HG03469 (cell line): ENCODE results near the gene CRYZL1.
"Not testable (repeated sequence)": the region's sequence is repeated elsewhere in the genome, so short reads cannot be mapped to it uniquely, and the experiment has no call there.

Experiments used
- ATAC-seq: cut with Tn5 transposase; IDR thresholded peaks from one replicate; pipeline ENCODE4 v1.9.1; 2021; ENCODE audit warnings: mild to moderate bottlenecking, moderate library complexity, moderate number of reproducible peaks; ENCODE audit not compliant: unreplicated experiment

The CRYZL1 gene

DNA sequence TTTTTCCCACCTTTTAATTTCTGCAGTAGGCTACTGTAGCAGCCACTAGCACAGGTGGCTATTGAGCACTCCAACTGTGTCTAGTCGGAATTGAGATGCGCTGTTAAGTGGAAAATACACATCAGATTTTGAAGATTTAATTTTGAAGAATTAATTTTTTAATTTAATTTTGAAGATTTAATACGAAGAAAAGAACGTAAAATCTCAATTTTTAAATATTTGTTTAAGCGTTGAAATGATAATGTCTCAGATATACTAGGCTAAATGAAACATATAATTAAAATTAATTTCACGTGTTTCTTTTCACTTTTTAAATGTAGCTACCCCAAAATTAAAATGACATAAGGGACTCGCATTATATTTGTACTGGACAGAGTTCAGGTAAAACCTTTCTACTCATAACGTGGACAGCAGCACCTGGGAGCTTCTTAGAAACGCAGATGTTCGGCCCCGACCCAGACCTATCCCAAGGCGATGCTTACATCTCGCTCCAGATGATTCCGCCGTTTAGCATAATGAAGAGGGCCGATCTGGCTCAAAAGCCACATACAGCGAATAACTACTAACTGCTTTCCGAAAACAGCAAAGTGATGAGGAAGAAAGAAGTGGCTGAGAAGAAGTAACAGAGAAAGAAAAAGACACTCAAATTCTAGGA lies 717 bp downstream of the CRYZL1 start:
- no peak for ATAC-seq

DNA sequence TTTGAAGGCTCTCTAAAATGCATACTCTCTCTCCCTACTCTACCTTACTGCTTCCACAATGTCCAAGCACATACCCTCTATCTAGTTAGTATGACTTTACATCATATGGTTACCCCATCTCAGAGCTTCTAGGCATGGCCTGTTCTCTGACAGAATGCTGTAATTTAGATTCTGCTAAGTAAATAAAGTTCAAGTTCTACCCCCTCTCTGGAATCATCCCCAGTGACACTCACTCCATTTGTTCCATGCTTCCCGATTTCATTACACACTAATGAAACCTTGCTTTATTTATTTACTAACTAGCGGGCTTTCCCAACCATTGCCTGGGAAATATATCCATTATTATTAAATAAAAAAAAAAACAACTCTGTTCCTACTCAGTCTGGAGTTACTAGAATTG lies 7.3 kb downstream of the CRYZL1 start:
- ATAC-seq, result no peak

DNA sequence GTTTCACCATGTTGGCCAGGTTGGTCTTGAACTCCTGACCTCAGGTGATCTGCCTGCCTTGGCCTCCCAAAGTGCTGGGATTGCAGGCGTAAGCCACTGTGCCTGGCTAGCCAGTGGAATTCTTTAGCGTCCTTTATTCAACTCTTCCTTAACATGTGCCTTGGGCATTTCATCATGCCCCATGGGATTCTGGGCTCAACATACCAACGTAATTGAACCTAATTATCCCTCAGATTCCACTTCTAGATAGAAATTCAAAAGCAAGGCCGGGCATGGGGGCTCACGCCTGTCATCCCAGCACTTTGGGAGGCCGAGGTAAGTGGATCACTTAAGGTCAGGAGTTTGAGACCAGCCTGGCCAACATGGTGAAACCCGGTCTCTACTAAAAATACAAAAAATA lies 15.4 kb downstream of the CRYZL1 start:
- not testable (repeated sequence) for ATAC-seq

DNA sequence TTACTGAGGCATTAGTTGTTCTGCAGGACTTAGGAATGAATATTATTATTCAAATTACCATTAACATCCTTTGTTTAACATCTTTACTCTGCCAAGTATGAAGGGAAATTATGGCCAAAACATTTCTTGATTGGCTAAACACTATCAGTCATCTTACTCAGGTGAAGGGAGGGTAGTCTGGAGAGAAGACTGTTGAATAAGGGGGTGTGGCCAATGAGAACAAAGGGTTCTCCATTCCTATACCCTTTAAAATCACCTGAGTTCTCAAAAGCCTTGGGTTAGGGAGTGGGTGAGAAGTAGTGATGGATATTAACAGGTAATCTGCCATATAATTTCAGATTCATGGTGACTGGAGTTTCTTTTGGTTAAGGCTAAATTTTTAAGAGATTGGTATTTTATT lies 19.3 kb downstream of the CRYZL1 start:
- no peak for ATAC-seq

DNA sequence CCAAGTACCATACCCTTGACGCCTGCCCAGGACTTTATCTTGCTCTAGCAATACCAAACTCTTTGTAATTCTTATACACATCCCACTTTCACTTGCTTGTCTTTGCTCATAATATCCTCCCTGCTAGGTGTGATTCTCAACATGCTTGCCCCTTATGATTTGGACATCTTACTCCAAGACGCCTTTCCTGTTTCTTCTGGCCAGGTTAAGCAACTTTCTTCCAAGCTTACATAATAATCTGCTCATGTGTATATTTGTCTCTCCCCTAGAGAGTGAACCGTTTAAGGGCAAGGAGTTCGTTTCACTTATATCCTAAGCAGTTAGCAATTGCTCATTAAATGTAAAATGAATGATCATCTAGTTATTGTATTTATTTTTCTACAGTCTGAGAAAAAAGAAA lies 21.8 kb downstream of the CRYZL1 start:
- ATAC-seq, result no peak

DNA sequence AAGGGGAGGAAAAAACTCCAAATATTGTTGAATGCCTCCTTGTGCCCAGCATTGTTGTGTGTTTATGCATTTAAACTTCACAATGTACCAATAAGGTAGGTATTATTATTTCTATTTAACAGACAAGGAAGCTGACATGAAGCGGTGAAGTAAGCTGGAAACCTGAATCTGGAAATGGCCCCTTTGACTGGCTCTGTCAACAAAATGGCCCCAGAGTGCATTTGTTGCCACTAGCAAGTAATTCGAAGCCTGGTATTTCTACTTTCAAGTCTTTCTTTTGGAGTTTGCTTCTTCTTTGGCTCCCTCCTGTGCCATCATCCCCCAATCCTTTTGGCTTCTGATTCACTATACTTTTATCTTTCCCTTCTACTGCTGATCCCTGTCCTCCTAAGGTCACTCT lies 23.1 kb downstream of the CRYZL1 start:
- ATAC-seq, result no peak

DNA sequence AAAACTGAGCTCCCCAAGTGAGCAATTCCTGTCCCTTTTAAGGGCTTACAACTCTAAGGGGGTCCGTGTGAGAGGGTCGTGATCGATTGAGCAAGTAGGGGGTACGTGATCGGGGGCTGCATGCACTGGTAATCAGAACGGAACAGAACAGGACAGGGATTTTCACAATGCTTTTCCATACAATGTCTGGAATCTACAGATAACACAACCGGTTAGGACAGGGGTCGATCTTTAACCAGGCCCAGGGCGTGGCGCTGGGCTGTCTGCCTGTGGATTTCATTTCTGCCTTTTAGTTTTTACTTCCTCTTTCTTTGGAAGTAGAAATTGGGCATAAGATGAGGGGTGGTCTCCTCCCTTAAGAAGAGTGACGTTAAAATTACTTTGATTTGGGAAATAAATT lies 24.0 kb downstream of the CRYZL1 start:
- ATAC-seq, result not testable (repeated sequence)

DNA sequence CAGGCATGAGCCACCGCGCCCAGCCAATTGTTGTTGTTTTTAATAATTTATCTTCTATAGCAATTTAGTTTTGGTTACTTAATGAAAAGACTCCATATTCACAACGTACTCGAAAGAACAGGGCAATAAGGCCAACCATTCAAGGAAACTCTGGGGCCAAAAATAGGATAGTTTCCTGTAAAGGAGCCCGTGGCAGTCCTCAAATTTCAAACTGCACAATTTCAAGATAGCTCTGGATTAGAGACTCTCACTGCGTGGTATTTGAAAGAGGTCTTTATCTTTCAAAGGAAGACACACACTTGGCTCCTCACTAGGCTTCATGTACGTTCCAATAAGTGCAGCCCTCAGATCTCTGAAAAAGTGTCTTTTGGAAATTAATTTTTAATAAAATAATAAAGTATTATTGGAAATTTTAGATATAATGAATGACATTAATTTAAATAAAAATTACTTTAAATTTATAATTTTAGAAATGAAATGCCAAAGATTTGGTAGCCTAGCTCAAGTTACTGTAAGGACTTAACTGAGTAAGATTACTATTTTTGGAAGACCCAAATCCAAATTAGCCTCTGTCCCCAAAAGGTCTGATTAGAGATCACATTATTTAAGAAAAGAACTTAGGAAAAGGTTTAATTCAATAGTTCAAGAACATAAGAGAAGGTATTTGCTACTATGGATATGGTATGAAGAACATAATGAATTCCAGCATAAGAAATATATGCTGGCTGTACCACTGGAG lies 30.4 kb downstream of the CRYZL1 start:
- ATAC-seq, result no peak

DNA sequence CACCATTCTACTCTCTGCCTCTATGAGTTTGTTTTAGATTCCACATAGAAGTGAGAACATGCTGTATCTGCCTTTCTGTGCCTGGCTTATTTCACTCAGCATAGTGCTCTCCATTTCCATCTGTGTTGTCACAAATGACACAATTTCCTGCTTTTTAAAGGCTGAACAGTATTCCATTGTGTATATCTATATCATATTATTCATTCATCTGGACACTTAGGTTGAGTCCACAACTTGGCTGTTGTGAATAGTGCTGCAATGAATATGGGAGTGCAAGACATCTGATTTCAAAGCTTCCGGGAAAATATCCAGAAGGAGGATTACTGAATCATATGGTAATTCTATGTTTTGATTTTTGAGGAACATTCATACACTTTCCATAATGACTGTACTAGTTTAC lies 33.0 kb downstream of the CRYZL1 start:
- ATAC-seq, result no peak

DNA sequence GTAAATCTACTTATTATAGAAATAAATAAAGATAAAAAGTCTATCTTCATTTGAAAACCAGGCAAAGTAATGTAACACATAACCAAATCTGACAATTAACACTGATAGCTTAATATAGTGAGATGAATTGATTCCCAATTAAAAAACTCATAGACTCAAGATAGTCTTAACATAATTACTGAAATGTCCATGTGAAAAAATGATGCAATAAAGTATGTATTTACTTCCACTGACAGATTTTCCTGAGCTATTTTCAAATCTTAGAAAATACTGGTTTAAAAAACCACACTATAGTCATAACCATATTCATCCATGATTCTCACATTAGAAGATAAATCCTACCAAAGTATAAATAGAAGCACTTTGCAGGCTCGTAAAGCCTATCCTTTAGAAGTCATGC lies 43.5 kb downstream of the CRYZL1 start:
- no peak for ATAC-seq

DNA sequence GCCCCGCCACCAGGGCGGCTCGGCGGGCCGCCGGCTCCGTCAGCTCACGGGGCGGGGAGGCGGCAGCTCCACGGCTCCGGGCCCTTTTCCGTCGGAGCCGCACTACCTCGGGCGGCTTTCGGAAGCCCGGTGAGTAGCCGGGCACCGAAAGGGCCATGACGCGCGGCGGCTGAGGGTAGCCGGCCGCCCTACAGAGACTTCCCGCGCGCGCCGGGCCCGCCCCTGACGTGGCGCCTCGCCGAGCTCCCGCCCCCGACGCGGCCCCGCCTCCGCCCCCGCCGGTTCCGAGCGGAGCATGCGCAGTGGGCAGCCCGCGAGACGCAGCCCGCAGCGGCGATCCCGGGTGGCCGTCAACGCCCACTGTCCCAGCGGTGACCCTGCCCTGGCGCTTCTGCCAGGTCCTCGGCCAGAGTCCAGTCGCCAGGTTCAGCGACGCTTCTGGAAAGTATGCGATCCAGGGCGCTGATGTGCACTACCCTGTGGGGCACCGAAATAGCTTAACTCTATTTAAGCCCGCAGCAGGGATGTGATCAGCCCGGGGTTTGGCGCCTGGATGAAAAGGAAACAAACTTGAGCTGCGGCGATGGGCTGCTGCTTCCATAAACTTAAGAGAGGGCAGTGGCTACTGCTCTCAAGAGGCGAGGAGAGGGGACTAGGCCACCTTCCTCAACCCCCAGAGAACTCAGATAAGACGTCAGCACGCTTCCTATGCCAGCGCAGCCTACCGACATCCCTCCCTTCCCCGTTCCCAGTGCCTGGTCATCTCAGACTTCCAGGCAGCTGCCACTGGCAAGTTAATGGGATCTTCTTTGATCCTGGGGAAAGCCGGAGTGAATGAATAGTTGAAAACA lies 52.8 kb downstream of the CRYZL1 start, which contains the start of gene DONSON:
TSS of gene DONSON (minus strand) at position 200 of the 851 bp plus-strand sequence. CDS start at position 157, 43 bp downstream.
- ATAC-seq, result peak; percentile 67

DNA sequence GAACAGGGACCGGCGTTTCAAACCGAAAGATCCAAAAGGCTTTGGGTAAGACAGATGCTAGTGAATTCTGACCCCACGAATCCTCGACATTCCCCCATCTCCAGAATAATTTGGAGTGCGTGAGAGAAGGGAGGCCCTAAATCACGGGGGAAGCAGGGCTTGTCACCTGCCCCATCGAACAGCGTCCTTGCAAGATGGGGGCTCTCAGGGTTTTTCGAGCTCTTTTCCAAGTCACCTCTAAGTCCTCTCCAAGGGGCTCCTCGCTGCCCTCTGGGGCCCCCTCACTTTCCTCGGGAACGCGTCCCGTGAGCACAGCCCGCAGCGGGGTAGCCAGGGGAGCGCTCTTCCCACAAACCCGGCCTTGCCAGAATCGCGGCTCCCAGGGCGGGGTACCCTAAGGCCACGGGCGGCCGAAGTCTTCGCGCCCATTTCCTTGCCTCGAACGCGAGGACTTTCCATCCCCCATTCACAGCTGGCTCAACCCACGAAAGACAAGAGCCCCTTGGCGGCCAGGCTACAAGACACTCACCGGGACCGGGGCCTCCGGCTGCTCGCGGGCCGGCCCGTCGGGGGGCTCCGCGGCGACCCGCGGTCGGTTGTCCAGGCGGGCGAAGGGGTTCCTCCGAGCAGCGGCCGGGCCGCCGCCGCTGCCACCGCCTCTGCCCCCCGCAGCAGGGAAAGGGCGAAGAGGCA lies 53.6 kb downstream of the CRYZL1 start:
- no peak for ATAC-seq

DNA sequence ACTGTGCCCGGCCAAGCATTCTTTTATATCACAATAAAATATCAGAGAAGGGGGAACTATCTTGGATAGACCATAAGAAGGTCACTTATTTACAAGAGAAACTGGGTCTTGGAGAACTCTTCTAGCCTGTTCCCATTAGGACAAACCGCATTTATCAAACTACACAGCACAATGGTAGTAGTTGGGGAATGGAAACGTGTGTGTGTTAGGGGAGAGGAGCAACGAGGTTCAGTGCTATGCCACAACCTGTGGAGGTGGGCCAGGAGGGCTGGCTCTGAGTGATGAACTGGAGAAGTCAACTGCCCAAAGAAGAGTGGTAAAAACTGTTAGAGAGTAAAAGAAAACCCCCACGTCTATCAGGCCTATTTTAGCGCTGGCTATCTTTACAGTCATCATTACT lies 54.6 kb downstream of the CRYZL1 start:
- no peak for ATAC-seq

DNA sequence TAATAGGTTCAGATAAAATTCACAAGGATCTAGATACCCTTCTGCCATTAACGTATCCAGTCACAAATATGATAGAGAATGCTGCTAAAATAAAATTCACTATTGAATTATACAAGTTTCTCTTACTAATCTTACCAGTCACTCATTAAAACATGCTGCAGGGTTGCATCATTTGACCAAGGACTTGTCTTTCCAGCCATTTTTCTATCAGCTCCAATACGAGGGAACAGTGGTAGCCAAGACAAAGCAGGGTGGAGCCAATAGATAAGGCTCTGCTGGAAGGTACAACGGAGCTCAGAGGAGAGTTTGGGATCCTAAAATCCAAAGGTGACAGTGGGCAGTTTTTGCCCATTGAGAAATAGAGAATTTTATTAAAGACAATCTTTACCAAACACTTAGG lies 57.1 kb downstream of the CRYZL1 start:
- no peak for ATAC-seq

DNA sequence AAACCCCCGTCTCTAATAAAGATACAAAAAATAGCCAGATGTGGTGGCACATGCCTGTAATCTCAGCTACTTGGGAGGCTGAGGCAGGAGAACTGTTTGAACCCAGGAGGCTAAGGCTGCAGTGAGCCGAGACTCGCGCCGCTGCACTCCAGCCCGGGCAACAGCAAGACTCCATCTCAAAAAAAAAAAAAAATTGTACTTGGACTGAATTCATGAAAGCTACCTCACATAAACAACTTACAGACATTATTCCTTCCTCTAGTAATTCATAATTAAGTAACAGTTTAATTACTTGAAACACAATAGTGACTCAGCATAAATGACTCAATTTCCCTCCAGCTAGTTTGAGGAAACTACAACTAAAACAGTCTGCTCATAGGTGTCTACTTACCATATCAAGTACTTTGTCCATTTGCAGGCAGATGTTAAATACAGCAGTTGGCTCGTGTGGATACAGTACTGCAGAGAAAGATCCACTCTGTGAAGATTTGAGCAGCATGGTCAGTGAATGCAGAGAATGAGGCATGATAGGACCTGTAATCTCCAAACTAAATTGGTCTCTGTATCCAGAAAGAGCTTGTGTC lies 62.5 kb downstream of the CRYZL1 start:
- no peak for ATAC-seq

DNA sequence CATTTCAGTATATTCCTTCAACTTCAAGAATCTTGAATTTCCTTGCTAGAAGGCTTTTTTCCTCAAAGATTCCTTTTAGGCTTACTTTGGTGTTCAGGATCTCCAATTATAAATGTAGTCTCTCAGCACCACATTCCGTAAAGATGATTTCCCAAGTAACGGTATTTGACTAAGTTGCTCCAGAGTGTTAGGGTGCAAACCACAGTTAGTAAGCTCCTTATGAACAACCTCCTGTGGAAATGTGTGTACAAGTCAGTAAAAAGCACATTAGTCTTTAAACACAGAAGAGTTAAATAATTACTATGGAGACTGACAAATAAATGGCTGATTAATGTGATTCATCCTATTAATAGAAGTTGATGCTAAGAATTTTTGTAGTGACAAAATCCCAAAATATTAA lies 63.3 kb downstream of the CRYZL1 start:
- no peak for ATAC-seq

DNA sequence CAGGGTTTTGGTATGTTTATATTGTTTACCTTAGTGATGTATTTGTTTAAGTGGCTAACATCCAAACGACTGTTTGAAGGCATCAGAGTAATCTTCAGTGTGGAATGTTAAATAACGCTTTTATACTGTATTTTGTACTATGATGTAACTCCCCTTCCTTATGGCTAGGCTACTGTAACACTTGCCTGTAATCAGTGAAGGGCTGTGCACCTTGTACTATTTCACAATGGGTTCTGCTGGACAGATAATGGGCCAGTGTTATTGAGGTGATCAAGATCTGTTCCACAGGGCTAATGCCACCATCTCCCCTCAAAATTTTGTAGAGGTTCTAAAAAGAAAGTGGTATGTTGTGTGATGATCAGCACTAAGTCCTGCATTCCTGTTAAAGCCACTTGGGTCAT lies 64.8 kb downstream of the CRYZL1 start:
- not testable (repeated sequence) for ATAC-seq

DNA sequence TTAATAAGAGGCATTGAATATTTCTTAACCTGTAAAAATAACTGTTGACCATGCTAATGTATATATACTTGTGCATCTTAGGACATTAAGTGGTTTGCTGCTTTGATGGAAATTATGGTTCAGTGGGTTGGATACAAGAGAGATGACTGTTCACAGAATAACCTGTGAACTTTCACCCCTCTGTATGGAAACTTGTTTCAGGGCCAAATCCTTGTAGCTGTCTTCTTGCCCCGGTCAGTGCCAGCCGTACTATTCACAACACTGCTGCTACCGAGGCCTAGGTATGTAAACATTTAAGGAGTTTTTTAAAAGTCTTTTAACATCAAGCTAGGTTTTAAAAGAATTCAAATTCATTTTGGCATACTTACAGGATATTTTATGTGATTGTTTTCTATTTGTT lies 69.2 kb downstream of the CRYZL1 start:
- no peak for ATAC-seq

DNA sequence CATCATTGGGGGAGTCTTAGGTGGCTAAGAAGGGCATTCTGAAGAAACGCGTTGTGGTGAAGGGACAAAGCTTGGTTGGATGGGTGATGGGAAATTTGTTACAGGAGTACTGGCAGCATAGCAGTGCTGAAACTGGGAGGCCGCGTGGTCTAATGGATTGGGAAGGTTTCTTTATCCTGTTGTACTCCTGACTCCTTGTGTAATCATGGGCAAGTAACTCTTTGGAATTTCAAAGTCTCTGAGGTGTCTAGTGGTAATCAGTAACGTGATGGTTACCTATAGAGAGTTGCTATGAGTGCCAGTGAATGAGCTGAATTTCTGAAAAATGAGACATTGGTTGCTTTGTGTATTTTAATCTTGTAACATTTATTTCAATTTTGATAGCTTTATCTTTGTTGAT lies 71.5 kb downstream of the CRYZL1 start:
- ATAC-seq, result no peak

DNA sequence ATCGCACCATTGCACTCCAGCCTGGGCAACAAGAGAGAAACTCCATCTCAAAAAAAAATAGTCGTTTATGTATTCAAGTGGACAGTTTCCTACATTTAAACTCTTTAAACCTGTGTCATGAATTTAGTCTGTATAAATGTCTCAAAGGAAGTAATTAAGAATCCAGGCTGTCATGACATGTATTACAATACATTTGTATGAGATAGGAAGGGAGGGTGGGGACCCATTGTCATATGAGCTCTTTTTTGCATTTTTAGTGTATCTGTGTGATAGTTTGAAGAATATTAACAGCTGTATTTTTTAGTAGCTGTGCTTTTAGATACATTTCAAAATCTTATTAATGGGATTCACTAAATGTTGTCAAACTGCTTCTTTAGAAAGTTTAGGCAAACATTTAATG lies 73.1 kb downstream of the CRYZL1 start:
- no peak for ATAC-seq

DNA sequence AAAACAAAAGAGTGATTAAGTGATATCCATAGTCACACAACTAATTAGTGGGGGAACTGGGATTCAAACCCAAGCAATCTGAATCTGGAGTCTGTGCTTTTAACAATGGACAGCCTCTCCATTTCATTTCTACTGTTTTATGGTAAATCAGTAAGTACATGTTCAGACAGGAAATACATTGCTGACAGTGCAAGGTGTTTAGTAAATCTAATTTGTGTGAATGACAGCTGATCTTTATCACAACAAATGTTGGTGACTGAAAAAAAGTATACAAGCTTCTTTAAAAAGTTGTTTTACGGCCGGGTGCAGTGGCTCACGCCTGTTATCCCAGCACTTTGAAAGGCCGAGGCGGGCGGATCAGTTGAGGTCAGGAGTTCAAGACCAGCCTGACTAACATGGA lies 73.6 kb downstream of the CRYZL1 start:
- ATAC-seq, result no peak
